HepG2 (cell line): Measurements from ENCODE around the gene PSMD4. TPM values are rescaled to one million over a fixed set of nuclear protein-coding genes. Genes with fewer than 3 reads are reported as not detected.
A peak's percentile ranks its signal among the peaks of the same experiment; 100 is the strongest.

Experiments
- CHD4 ChIP-seq: fragments of 200-600 bp; sonication (generic); IDR thresholded peaks from 2 replicates; pipeline ENCODE4 v1.7.0; 2017; ENCODE audit warnings: mild to moderate bottlenecking, low read length, borderline replicate concordance
- ELF4 ChIP-seq: sonication (generic); formaldehyde crosslinking; IDR thresholded peaks from 2 replicates; pipeline ENCODE4 v1.5.0; 2020; ENCODE audit warnings: missing genetic modification reagents, mild to moderate bottlenecking, moderate library complexity, borderline replicate concordance
- GTF3A ChIP-seq: sonication (generic); formaldehyde crosslinking; conservative IDR thresholded peaks from 2 replicates; pipeline ENCODE4 v1.4.0; 2020; ENCODE audit warnings: mild to moderate bottlenecking, missing genetic modification reagents
- MAF1 ChIP-seq: sonication (generic); formaldehyde crosslinking; IDR thresholded peaks from 2 replicates; pipeline ENCODE4 v1.5.0; 2020; ENCODE audit warnings: missing genetic modification reagents, borderline replicate concordance
- MAZ ChIP-seq, 2 experiments: sonication (generic) in 1 of 2; formaldehyde crosslinking in 1 of 2; IDR thresholded peaks; 2 replicates each; pipeline versions ENCODE4 v1.5.0 to v1.6.1; 2012 to 2020; ENCODE audit warnings: low read depth in 2 of 2, mild to moderate bottlenecking in 2 of 2, borderline replicate concordance in 1 of 2, improper control_type of control experiment in 1 of 2, low read length in 1 of 2, missing genetic modification reagents in 1 of 2, moderate library complexity in 1 of 2
- ZBTB7A ChIP-seq: sonication (generic); formaldehyde crosslinking; IDR thresholded peaks from 2 replicates; pipeline ENCODE4 v1.8.0; 2022; ENCODE audit warnings: mild to moderate bottlenecking, missing genetic modification reagents
- ZNF441 ChIP-seq: sonication (generic); formaldehyde crosslinking; IDR thresholded peaks from 2 replicates; pipeline ENCODE4 v1.7.0; 2021; ENCODE audit warnings: missing genetic modification reagents, borderline replicate concordance
- polyA plus RNA-seq, 8 experiments: library from polyadenylated mRNA; depleted of rRNA in 3 of 8; stranded (reverse) in 7 of 8; unstranded in 1 of 8; fragments of >200 nt; fragmentation: Illumina TruSeq in 4 of 8; extraction: Trizol in 4 of 8; gene quantifications; 2 replicates each; pipeline versions ENCODE4 v1.2.1 to v1.2.3, GENCODE V29; 2011 to 2016; ENCODE audit warnings: low read depth in 4 of 8, missing spikeins in 1 of 8, mixed read lengths in 1 of 8; ENCODE audit not compliant: insufficient read depth in 1 of 8
- total RNA-seq, 5 experiments: library from RNA; depleted of rRNA; stranded (reverse); fragments of >200 nt; fragmentation: Illumina TruSeq; extraction: Trizol; gene quantifications; 2 replicates each; pipeline ENCODE4 v1.2.3, GENCODE V29; 2016; ENCODE audit warnings: low read depth in 1 of 5
- TF ChIP-seq, protein P1 (sequence below): sonication (generic); formaldehyde crosslinking; IDR thresholded peaks from 2 replicates; pipeline ENCODE4 v1.8.0; 2022; ENCODE audit warnings: mild to moderate bottlenecking, missing genetic modification reagents; ENCODE audit not compliant: insufficient replicate concordance
- TF ChIP-seq, protein P2 (sequence below): sonication (generic); formaldehyde crosslinking; IDR thresholded peaks from 2 replicates; pipeline ENCODE4 v1.8.0; 2022; ENCODE audit warnings: mild to moderate bottlenecking, missing genetic modification reagents, borderline replicate concordance
- TF ChIP-seq, protein P3 (sequence below), 2 experiments: fragments of 450-650 bp in 1 of 2; sonication (generic) in 1 of 2; formaldehyde crosslinking in 1 of 2; IDR thresholded peaks; 2 replicates each; pipeline versions ENCODE4 v1.6.1 to v1.8.0; 2016 to 2022; ENCODE audit warnings: antibody characterized with exemption in 1 of 2, mild to moderate bottlenecking in 1 of 2, missing genetic modification reagents in 1 of 2
- TF ChIP-seq, protein P4 (sequence below): sonication (generic); formaldehyde crosslinking; IDR thresholded peaks from 2 replicates; pipeline ENCODE4 v1.5.0; 2020; ENCODE audit warnings: mild to moderate bottlenecking, missing genetic modification reagents, moderate library complexity

Gene PSMD4
- total and polyA plus RNA-seq, 2 of the 13 experiments (the other 11 are each of a cell fraction or from before 2014, with no cell fraction given): 194 to 243 TPM

DNA sequence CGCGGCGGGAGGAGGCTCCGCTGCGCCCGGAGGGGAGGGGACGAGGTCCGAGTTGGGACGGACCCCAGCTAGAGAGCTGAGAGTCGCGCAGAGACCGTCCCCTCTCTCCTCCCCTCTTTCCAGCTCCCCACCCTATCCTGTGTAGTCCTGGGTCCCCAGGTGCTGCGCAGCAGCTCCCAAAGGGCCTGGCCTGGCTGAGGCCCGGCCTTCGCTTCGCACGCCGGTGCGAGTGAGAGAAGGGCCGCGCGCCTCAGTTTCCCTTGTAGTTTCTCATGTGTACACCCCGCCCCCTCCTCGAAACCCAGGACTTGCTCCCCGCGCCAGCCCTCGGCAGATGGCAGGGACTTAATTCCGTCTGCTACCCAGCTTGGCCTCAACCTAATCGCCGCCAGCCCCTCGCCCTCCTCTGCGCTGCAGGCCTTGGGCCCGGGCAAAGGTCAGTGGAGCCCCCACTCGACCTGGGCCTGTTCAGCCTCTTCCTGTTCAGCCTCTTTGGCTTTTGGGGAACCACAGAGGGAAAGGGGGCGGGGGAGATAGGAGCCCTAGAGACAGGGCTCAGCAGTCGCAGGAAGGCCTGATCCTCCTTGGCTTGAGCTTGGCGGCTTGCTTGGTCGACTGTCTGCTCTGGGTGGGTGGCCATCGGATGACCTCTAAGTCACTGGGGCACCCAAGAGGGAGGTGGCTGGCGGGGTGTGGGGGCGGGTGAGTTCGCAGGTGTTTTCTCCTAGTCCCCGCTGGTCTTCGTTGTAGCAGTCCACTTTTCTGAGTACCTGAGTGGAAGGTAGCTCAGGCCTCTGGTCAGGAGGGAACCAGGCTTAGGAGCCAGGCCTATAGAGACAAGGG is 28.6 kb downstream of the PSMD4 start (continued):
- 0 out of 2 replicates have a peak, but pooled peaks have one; percentile 21 for TF ChIP-seq MAZ (IDR thresholded peaks at IDR 0.05; ENCODE audit: borderline replicate concordance, low read depth, low read length)
- 0 out of 2 replicates have a peak, but pooled peaks have one; percentile 30 for TF ChIP-seq MAZ (CRISPR knock-in tag; IDR thresholded peaks at IDR 0.05; ENCODE audit: low read depth)
- TF ChIP-seq ZNF441: 0 out of 2 replicates have a peak, but pooled peaks have one; percentile 59
- TF ChIP-seq, protein P1, sequence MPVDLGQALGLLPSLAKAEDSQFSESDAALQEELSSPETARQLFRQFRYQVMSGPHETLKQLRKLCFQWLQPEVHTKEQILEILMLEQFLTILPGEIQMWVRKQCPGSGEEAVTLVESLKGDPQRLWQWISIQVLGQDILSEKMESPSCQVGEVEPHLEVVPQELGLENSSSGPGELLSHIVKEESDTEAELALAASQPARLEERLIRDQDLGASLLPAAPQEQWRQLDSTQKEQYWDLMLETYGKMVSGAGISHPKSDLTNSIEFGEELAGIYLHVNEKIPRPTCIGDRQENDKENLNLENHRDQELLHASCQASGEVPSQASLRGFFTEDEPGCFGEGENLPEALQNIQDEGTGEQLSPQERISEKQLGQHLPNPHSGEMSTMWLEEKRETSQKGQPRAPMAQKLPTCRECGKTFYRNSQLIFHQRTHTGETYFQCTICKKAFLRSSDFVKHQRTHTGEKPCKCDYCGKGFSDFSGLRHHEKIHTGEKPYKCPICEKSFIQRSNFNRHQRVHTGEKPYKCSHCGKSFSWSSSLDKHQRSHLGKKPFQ (CRISPR knock-in tag): peak; percentile 37
- TF ChIP-seq, protein P2, sequence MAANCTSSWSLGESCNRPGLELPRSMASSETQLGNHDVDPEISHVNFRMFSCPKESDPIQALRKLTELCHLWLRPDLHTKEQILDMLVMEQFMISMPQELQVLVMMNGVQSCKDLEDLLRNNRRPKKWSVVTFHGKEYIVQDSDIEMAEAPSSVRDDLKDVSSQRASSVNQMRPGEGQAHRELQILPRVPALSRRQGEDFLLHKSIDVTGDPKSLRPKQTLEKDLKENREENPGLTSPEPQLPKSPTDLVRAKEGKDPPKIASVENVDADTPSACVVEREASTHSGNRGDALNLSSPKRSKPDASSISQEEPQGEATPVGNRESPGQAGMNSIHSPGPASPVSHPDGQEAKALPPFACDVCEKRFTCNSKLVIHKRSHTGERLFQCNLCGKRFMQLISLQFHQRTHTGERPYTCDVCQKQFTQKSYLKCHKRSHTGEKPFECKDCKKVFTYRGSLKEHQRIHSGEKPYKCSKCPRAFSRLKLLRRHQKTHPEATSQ (CRISPR knock-in tag): 0 out of 2 replicates have a peak, but pooled peaks have one; percentile 58
- TF ChIP-seq ZBTB7A (CRISPR knock-in tag): peak; percentile 78
- TF ChIP-seq, protein P3, sequence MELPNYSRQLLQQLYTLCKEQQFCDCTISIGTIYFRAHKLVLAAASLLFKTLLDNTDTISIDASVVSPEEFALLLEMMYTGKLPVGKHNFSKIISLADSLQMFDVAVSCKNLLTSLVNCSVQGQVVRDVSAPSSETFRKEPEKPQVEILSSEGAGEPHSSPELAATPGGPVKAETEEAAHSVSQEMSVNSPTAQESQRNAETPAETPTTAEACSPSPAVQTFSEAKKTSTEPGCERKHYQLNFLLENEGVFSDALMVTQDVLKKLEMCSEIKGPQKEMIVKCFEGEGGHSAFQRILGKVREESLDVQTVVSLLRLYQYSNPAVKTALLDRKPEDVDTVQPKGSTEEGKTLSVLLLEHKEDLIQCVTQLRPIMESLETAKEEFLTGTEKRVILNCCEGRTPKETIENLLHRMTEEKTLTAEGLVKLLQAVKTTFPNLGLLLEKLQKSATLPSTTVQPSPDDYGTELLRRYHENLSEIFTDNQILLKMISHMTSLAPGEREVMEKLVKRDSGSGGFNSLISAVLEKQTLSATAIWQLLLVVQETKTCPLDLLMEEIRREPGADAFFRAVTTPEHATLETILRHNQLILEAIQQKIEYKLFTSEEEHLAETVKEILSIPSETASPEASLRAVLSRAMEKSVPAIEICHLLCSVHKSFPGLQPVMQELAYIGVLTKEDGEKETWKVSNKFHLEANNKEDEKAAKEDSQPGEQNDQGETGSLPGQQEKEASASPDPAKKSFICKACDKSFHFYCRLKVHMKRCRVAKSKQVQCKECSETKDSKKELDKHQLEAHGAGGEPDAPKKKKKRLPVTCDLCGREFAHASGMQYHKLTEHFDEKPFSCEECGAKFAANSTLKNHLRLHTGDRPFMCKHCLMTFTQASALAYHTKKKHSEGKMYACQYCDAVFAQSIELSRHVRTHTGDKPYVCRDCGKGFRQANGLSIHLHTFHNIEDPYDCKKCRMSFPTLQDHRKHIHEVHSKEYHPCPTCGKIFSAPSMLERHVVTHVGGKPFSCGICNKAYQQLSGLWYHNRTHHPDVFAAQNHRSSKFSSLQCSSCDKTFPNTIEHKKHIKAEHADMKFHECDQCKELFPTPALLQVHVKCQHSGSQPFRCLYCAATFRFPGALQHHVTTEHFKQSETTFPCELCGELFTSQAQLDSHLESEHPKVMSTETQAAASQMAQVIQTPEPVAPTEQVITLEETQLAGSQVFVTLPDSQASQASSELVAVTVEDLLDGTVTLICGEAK (IDR thresholded peaks at IDR 0.05): no peak
- TF ChIP-seq, protein P3 (CRISPR knock-in tag; IDR thresholded peaks at IDR 0.05): peak; percentile 66
- TF ChIP-seq, protein P4, sequence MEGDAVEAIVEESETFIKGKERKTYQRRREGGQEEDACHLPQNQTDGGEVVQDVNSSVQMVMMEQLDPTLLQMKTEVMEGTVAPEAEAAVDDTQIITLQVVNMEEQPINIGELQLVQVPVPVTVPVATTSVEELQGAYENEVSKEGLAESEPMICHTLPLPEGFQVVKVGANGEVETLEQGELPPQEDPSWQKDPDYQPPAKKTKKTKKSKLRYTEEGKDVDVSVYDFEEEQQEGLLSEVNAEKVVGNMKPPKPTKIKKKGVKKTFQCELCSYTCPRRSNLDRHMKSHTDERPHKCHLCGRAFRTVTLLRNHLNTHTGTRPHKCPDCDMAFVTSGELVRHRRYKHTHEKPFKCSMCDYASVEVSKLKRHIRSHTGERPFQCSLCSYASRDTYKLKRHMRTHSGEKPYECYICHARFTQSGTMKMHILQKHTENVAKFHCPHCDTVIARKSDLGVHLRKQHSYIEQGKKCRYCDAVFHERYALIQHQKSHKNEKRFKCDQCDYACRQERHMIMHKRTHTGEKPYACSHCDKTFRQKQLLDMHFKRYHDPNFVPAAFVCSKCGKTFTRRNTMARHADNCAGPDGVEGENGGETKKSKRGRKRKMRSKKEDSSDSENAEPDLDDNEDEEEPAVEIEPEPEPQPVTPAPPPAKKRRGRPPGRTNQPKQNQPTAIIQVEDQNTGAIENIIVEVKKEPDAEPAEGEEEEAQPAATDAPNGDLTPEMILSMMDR: peak; percentile 17; the same call in 1 of the 2 replicates
- TF ChIP-seq ELF4 (CRISPR knock-in tag): 0 out of 2 replicates have a peak, but pooled peaks have one; percentile 17
- TF ChIP-seq CHD4: no peak
- TF ChIP-seq MAF1: no peak
- 0 out of 2 replicates have a peak, but pooled peaks have one; percentile 48 for TF ChIP-seq GTF3A (CRISPR knock-in tag)
